GM21367 (cell line): ENCODE data around the gene ATP10A.
"Not testable (repeated sequence)": the region's sequence is repeated elsewhere in the genome, so short reads cannot be mapped to it uniquely, and the experiment has no call there.

ENCODE experiments used
- ATAC-seq: cut with Tn5 transposase; IDR thresholded peaks from one replicate; pipeline ENCODE4 v1.9.1; 2021; ENCODE audit not compliant: unreplicated experiment

ATP10A gene

GRCh38 chr15:25884370-25884769, 21.2 kb upstream of the ATP10A start:
- no peak for ATAC-seq

GRCh38 chr15:25883463-25884259, 20.5 kb upstream of the ATP10A start:
- ATAC-seq: no peak

- ATAC-seq: no peak
These were observed 19.3 kb upstream of the ATP10A start for GRCh38 chr15:25882466-25882865.

- ATAC-seq: not testable (repeated sequence)
These were observed 17.8 kb upstream of the ATP10A start for GRCh38 chr15:25880877-25881276.

GRCh38 chr15:25880411-25880810, 17.3 kb upstream of the ATP10A start:
- ATAC-seq: no peak

- no peak for ATAC-seq
These were observed 16.3 kb upstream of the ATP10A start for GRCh38 chr15:25879438-25879837.

GRCh38 chr15:25877681-25878080, 14.6 kb upstream of the ATP10A start:
- ATAC-seq: no peak

GRCh38 chr15:25876231-25877140, 13.4 kb upstream of the ATP10A start:
- ATAC-seq: no peak

- ATAC-seq: no peak
These were observed 12.4 kb upstream of the ATP10A start for GRCh38 chr15:25875566-25875965.

GRCh38 chr15:25874379-25874778, 11.3 kb upstream of the ATP10A start:
- ATAC-seq: no peak

GRCh38 chr15:25871403-25871802, 8.3 kb upstream of the ATP10A start:
- no peak for ATAC-seq

GRCh38 chr15:25870938-25871337, 7.8 kb upstream of the ATP10A start:
- no peak for ATAC-seq

- ATAC-seq: no peak
These were observed 6.6 kb upstream of the ATP10A start for GRCh38 chr15:25869701-25870100.

GRCh38 chr15:25866874-25867273, 3.7 kb upstream of the ATP10A start:
- ATAC-seq: no peak

GRCh38 chr15:25866251-25866650, 3.1 kb upstream of the ATP10A start:
- ATAC-seq: no peak

GRCh38 chr15:25864966-25865365, 1.8 kb upstream of the ATP10A start:
- ATAC-seq: no peak

- ATAC-seq: no peak
These were observed 947 bp upstream of the ATP10A start for GRCh38 chr15:25863968-25864580.

- ATAC-seq: no peak
These were observed 536 bp downstream of the ATP10A start for GRCh38 chr15:25862472-25863110.

GRCh38 chr15:25862071-25862471, 1.1 kb downstream of the ATP10A start:
- no peak for ATAC-seq

- ATAC-seq: no peak
These were observed 2.0 kb downstream of the ATP10A start for GRCh38 chr15:25860885-25861866.
